Caco-2 (cell line): ENCODE measurements around the gene FAM90A1. TPM values are rescaled to one million over a fixed set of nuclear protein-coding genes. Genes with fewer than 3 reads are reported as not detected.
"Not testable (repeated sequence)": the region's sequence is repeated elsewhere in the genome, so short reads cannot be mapped to it uniquely, and the experiment has no call there.

Experiments
- BruUV-seq: library from RNA; stranded (reverse); fragments of 400-500 nt; replicated peaks from 2 replicates; lab custom pipeline; 2021; lab: Mats Ljungman, UMichigan
- CTCF ChIA-PET: fragments of 300-600 bp; sonication (Branson Sonifier 250); formaldehyde crosslinking; loops from one replicate; lab custom pipeline; 2022; ENCODE audit warnings: antibody characterized with exemption; lab: Charles Lee
- POLR2A ChIA-PET: fragments of 300-600 bp; sonication (Branson Sonifier 250); formaldehyde crosslinking; loops from one replicate; lab custom pipeline; 2022; ENCODE audit warnings: antibody characterized with exemption; lab: Charles Lee
- DNase-seq, 2 experiments: peaks; one replicate each; pipeline versions ENCODE4 v3.0.0 to v3.0.0-alpha.2; 2020 to 2022
- H3K27me3 ChIP-seq: replicated peaks from 2 replicates; pipeline ENCODE4 v1.6.0; 2011; ENCODE audit warnings: low read length; ENCODE audit not compliant: control insufficient read depth, insufficient read depth
- H3K36me3 ChIP-seq: 2 replicates; pipeline ENCODE4 v1.5.1; 2011; ENCODE audit warnings: low read length; ENCODE audit not compliant: control insufficient read depth, insufficient read depth
- H3K4me1 ChIP-seq: fragments of 250-450 bp; sonication (Bioruptor Pico); 2 replicates; pipeline ENCODE4 v1.5.1; 2020; ENCODE audit warnings: mild to moderate bottlenecking
- H3K4me3 ChIP-seq: 2 replicates; pipeline ENCODE4 v1.5.1; 2011; ENCODE audit warnings: low read depth, mild to moderate bottlenecking, control low read depth, low read length
- H3K9me3 ChIP-seq: fragments of 250-450 bp; sonication (Bioruptor Pico); 2 replicates; pipeline ENCODE4 v1.5.1; 2020; ENCODE audit warnings: mild to moderate bottlenecking, moderate library complexity
- H3K27ac Mint-ChIP-seq: one replicate; pipeline ENCODE4 v1.8.0; 2022; ENCODE audit warnings: mixed read lengths; ENCODE audit not compliant: unreplicated experiment
- H3K27me3 Mint-ChIP-seq: one replicate; pipeline ENCODE4 v1.8.0; 2022; ENCODE audit warnings: mixed read lengths; ENCODE audit not compliant: insufficient read depth, unreplicated experiment
- H3K36me3 Mint-ChIP-seq: one replicate; pipeline ENCODE4 v1.8.0; 2022; ENCODE audit warnings: mild to moderate bottlenecking, mixed read lengths; ENCODE audit not compliant: insufficient read depth, unreplicated experiment
- H3K4me1 Mint-ChIP-seq: one replicate; pipeline ENCODE4 v1.8.0; 2022; ENCODE audit warnings: low read depth, mixed read lengths; ENCODE audit not compliant: unreplicated experiment
- H3K4me3 Mint-ChIP-seq: one replicate; pipeline ENCODE4 v1.8.0; 2022; ENCODE audit warnings: mild to moderate bottlenecking, moderate library complexity, mixed read lengths; ENCODE audit not compliant: unreplicated experiment
- H3K9me3 Mint-ChIP-seq: one replicate; pipeline ENCODE4 v1.8.0; 2022; ENCODE audit warnings: mixed read lengths; ENCODE audit not compliant: unreplicated experiment
- intact Hi-C: fragments of 100-400 bp; cut with micrococcal nuclease; formaldehyde crosslinking; loops from one replicate; pipeline ENCODE4 v1.10.0; 2022; ENCODE audit not compliant: unreplicated experiment
- total RNA-seq: library from RNA; stranded (reverse); gene quantifications from 2 replicates; pipeline ENCODE4 v1.2.3, GENCODE V29; 2022
- TF ChIP-seq, protein P1 (sequence below), 2 experiments: fragments of 200-600 bp in 1 of 2; IDR thresholded peaks; 1 replicate in 1 of 2; 2 replicates in 1 of 2; pipeline versions ENCODE4 v1.5.1 to v1.8.0; 2011 to 2022; ENCODE audit warnings: antibody characterized with exemption in 1 of 2, control low read depth in 1 of 2, inconsistent platforms in 1 of 2, low read depth in 1 of 2, low read length in 1 of 2, mild to moderate bottlenecking in 1 of 2, moderate library complexity in 1 of 2; ENCODE audit not compliant: insufficient read depth in 1 of 2, severe bottlenecking in 1 of 2, unreplicated experiment in 1 of 2

FAM90A1 gene
- total RNA-seq, 1 experiment from 2014 or later = 0.34 TPM

DNA sequence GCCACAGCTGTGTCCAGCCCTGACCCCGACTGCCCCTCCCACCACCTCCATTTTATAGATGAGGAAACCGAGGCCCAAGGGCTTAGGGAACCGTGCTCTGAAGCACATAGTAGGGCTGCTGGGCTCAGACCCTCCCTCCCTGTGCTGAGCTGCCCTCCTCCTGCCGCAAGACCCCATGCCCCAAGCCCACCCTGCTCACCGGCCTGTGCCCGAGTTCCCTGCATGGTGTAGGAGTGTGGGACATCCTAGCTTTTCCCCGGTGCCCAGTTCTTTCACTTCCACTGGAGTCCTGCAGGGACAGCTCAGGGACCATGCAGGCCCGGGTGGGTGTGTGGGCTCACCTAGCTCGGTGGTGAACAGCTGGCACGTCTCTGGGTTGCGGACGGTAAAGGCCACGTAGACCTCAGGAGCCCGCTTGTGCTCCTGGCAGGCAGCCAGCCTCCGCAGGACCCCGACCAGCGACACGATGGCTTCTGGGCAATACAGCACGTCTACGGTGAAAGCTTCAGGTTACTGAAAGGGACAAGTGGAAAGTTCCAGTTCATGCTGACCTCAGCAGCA lies 6.6 kb upstream of the FAM90A1 start:
- H3K27me3 Mint-ChIP-seq, H3K9me3 ChIP-seq, H3K4me1 ChIP-seq, BruUV-seq, H3K36me3 Mint-ChIP-seq, intact Hi-C loops, H3K4me1 Mint-ChIP-seq, H3K27me3 ChIP-seq, POLR2A ChIA-PET, H3K4me3 ChIP-seq, H3K36me3 ChIP-seq, H3K4me3 Mint-ChIP-seq, H3K9me3 Mint-ChIP-seq, CTCF ChIA-PET, H3K27ac Mint-ChIP-seq: not testable (repeated sequence)
- DNase-seq = peak in 1 of 2 experiments; percentile 50

DNA sequence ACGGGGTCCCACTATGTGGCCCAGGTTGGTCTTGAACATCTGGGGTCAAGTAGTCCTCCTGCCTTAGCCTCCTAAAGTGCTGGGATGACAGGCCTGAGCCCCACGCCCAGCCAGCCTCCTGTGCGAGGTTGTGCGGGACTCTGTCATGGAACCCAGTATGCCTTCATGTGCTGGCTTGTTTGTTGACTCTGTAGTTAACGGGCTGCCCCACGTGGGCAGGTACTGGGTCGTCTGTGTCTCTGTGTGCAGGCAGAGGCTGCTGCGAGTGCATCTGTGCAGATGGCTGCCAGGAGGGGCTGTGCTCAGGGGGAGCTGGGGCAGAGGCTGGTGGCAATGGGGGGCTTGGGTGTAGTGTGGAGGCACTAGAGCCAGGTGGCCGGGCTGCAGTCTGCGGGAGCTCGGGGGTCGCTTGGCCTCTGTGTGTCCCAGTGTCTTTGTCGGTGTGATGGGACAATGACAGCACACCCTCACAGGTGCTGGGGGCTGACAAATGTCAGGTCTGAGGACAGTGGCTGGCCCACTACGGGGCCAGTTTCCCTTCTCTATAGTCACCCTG lies 6.0 kb upstream of the FAM90A1 start:
- CTCF ChIA-PET, POLR2A ChIA-PET, H3K4me1 ChIP-seq, H3K9me3 ChIP-seq, H3K36me3 ChIP-seq, H3K36me3 Mint-ChIP-seq, H3K4me3 Mint-ChIP-seq, DNase-seq, H3K27me3 Mint-ChIP-seq, BruUV-seq, H3K9me3 Mint-ChIP-seq, H3K27ac Mint-ChIP-seq, H3K4me1 Mint-ChIP-seq, H3K4me3 ChIP-seq, H3K27me3 ChIP-seq, intact Hi-C loops: not testable (repeated sequence)

DNA sequence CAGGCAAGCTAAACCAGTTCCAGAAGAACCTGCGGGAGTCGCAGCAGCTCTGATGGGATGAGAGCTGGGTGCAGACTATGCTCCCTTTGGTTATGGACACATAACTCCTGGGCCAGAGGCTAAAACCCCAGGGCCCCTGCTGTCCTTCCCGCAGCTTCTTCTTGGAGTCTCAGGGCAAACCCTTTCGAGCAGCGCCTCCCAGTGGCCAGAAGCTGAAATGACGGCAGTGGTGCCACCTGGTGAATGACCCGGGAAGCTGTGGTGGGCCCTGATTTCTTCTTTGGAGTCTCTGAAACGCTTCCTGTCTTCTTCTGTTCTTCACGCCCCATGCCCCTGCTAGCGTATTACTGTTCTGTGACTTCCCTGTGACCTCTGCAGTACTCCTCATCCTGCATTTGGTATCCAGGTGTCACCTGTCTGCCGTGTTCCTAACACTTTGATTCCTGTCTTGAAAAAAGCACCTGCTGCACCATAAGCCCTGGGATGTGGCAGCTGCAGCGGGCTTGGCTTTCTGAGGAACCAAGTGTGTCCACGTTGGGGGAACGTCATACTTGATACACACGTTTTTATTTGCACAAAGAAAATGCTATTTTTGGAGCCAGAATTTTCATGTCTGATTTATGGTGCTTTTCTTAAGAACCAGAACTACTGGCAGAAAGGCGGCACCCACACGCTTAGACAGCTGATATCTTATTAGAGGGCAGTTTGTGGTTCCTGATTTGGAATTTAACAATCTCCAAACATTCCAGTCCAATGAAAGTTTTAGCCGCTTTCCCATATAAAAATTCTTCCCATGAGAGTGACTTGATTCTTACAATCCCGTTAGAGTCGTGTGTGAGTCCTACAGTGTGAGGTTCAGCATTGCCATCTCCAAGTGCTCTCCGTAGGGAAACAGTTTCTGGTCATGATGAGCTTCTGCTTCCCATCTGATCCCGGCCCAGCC lies 4.5 kb upstream of the FAM90A1 start:
- CTCF ChIA-PET = interaction anchor here (0.6 to 1.7 kb wide), 11 partner anchors 11 to 939 kb away, joined by 3 to 12 read pairs (median 3); no protein-coding TSS in a partner anchor
- H3K4me3 ChIP-seq, H3K36me3 ChIP-seq, H3K4me1 ChIP-seq, BruUV-seq, H3K27ac Mint-ChIP-seq, POLR2A ChIA-PET, H3K9me3 Mint-ChIP-seq, H3K9me3 ChIP-seq, H3K4me1 Mint-ChIP-seq, intact Hi-C loops, H3K27me3 ChIP-seq, H3K36me3 Mint-ChIP-seq, H3K4me3 Mint-ChIP-seq, H3K27me3 Mint-ChIP-seq: not testable (repeated sequence)
- DNase-seq = peak; percentile 87 to 91
- TF ChIP-seq, protein P1, sequence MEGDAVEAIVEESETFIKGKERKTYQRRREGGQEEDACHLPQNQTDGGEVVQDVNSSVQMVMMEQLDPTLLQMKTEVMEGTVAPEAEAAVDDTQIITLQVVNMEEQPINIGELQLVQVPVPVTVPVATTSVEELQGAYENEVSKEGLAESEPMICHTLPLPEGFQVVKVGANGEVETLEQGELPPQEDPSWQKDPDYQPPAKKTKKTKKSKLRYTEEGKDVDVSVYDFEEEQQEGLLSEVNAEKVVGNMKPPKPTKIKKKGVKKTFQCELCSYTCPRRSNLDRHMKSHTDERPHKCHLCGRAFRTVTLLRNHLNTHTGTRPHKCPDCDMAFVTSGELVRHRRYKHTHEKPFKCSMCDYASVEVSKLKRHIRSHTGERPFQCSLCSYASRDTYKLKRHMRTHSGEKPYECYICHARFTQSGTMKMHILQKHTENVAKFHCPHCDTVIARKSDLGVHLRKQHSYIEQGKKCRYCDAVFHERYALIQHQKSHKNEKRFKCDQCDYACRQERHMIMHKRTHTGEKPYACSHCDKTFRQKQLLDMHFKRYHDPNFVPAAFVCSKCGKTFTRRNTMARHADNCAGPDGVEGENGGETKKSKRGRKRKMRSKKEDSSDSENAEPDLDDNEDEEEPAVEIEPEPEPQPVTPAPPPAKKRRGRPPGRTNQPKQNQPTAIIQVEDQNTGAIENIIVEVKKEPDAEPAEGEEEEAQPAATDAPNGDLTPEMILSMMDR (IDR thresholded peaks at IDR 0.05; ENCODE audit: insufficient read depth in 1 of 2, low read depth in 1 of 2, low read length in 1 of 2, severe bottlenecking in 1 of 2, unreplicated experiment in 1 of 2) = peak; percentile 77 to 99

DNA sequence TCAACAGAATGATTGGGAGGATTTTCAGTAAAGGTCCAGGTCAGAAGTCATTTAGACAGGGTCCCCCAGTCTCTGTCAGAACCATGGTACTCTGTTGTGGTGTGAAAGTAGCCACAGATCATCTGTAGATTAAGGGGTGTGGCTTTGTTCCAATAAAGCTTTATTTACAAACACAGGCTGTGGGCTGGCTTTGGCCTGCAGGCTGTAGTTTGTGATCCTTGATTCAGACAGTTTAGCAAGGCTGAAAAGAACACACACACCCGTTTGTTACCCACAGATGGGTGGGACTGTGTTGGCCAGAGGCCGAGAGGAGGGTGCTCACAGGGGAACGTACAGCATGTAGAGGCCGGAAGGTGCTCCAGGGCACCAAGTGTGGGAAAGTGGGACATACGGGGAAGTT lies 3.6 kb upstream of the FAM90A1 start:
- DNase-seq, H3K36me3 ChIP-seq, H3K4me1 ChIP-seq, BruUV-seq, H3K36me3 Mint-ChIP-seq, H3K27me3 ChIP-seq, H3K9me3 Mint-ChIP-seq, H3K27ac Mint-ChIP-seq, H3K4me1 Mint-ChIP-seq, H3K4me3 ChIP-seq, H3K4me3 Mint-ChIP-seq, intact Hi-C loops, H3K9me3 ChIP-seq, H3K27me3 Mint-ChIP-seq: not testable (repeated sequence)
- CTCF ChIA-PET = interaction anchor here (0.7 to 1.7 kb wide), 10 partner anchors 12 to 588 kb away, joined by 3 to 12 read pairs (median 4); no protein-coding TSS in a partner anchor
- POLR2A ChIA-PET = interaction anchor here (0.9 kb wide), 1 partner anchor 12 kb away, joined by 3 read pairs; no protein-coding TSS in a partner anchor

DNA sequence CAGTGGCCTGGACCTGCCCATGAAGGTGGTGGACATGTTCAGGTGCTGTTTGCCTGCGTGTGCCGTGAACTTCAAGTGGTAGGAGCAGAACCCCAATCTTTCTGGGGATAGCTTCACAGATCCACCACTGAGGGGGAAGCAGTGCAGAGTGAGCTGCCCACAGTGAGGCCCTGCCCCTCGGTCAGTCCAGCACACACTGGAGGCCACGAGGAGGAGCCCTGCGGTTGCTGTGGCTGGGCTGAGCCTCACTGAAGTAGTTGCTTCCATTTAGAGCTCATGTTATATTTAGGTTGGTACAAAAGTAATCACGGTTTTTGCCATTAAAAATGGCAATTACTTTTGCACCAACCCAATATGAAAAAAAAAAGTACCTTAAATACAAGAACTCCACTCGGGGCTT lies 2.1 kb upstream of the FAM90A1 start:
- DNase-seq, POLR2A ChIA-PET, H3K4me3 Mint-ChIP-seq, H3K4me1 Mint-ChIP-seq, H3K27me3 ChIP-seq, H3K9me3 ChIP-seq, H3K9me3 Mint-ChIP-seq, BruUV-seq, H3K36me3 Mint-ChIP-seq, CTCF ChIA-PET, H3K36me3 ChIP-seq, H3K27ac Mint-ChIP-seq, H3K4me1 ChIP-seq, H3K4me3 ChIP-seq, H3K27me3 Mint-ChIP-seq, intact Hi-C loops: not testable (repeated sequence)

DNA sequence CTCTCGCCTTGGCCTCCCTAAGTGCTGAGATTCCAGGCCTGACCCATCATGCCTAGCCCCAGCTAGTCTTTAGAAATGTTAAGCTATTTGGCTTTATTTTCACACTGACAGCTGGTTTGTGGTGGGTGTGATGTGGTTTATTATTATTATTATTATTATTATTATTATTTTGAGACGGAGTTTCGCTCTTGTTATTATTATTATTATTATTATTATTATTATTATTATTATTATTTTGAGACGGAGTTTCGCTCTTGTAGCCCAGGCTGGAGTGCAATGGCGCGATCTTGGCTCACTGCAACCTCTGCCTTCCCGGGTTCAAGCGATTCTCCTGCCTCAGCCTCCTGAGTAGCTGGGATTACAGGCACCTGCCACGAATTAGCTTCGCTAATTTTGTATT lies 1.2 kb upstream of the FAM90A1 start:
- H3K36me3 Mint-ChIP-seq, H3K9me3 Mint-ChIP-seq, H3K4me1 Mint-ChIP-seq, H3K27me3 ChIP-seq, H3K27ac Mint-ChIP-seq, H3K4me3 Mint-ChIP-seq, H3K9me3 ChIP-seq, BruUV-seq, POLR2A ChIA-PET, H3K4me3 ChIP-seq, intact Hi-C loops, H3K27me3 Mint-ChIP-seq, H3K36me3 ChIP-seq, H3K4me1 ChIP-seq, CTCF ChIA-PET, DNase-seq: not testable (repeated sequence)
